Type B pancreatic cell (in vitro differentiated cells): ENCODE data around the gene ADARB2. TPM values are rescaled to one million over a fixed set of nuclear protein-coding genes. Genes with fewer than 3 reads are reported as not detected.
A peak's percentile ranks its signal among the peaks of the same experiment; 100 is the strongest.

ENCODE experiments used
- DNase-seq: peaks from one replicate; pipeline ENCODE4 v3.0.0; 2021; ENCODE audit warnings: mixed read lengths; ENCODE audit not compliant: unreplicated experiment; ENCODE audit errors: extremely low spot score
- H3K27ac Mint-ChIP-seq: 2 replicates; pipeline ENCODE4 v1.8.0; 2021; ENCODE audit warnings: mild to moderate bottlenecking, mixed read lengths
- H3K27me3 Mint-ChIP-seq: 2 replicates; pipeline ENCODE4 v1.8.0; 2021; ENCODE audit warnings: mixed read lengths
- H3K36me3 Mint-ChIP-seq: 2 replicates; pipeline ENCODE4 v1.8.0; 2021; ENCODE audit warnings: mixed read lengths
- H3K4me1 Mint-ChIP-seq: one replicate; pipeline ENCODE4 v1.8.0; 2021; ENCODE audit warnings: mixed read lengths; ENCODE audit not compliant: unreplicated experiment
- H3K4me3 Mint-ChIP-seq: 2 replicates; pipeline ENCODE4 v1.8.0; 2021; ENCODE audit warnings: mild to moderate bottlenecking, mixed read lengths
- H3K9me3 Mint-ChIP-seq: 2 replicates; pipeline ENCODE4 v1.8.0; 2021; ENCODE audit warnings: mixed read lengths
- total RNA-seq: library from RNA; stranded (reverse); gene quantifications from 2 replicates; pipeline ENCODE4 v1.2.1, GENCODE V29; 2021; ENCODE audit warnings: low replicate concordance
- TF ChIP-seq, protein P1 (sequence below): fragments of 200-600 bp; sonication (generic); conservative IDR thresholded peaks from 2 replicates; pipeline ENCODE4 v1.5.0; 2021; ENCODE audit warnings: antibody characterized with exemption, mild to moderate bottlenecking

Gene ADARB2
- total RNA-seq, 1 donor from 2014 or later, result 4.9 TPM

DNA sequence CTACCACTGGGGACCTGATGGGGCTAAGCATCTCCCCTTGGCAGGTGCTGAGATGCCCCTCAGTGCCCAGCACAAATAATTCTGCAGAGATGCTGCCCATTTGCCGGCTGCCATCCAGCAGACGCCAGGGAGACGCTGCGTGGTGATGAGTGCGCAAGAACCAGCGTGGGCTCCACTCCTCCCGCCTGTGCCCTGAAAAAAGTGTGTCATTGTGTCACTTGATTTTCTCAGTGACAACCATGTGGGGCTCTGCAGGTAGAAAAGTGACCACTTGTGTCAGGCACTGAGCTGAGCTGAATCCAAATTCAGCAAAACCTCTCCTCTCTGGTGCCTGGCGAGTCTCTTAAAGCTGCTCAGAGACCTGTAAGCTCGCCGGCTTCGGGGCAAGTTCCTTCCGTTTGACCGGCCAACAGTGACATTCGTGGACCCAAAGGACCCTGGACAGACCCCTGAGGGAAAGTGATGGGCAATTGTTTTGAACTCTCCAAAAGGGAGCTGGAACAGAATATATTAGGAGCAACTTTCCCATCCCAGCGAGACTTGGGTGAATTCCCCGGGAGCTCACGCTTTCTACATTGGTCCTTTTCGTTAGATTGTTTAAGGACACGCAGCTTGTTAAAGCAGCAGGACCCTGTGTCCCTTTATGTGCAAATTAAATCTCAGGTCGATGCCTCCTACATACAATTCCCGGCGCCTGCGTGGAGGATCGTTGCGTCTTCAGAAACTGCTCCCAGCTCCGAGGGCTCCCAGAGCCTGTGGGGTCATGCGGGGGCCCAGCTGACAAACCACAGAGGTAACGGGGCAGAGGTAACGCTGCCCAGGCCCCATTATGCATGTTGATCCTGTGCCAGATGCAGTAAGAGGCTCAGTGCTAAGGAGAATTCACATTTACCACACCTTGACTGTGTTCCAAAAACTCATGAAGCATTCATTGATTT lies 332.7 kb downstream of the ADARB2 start:
- H3K27ac Mint-ChIP-seq, result no peak overlapping the region
- peaks cover 13% of the 10 kb centered on the region for H3K4me1 Mint-ChIP-seq
- peaks cover 4% of the 10 kb centered on the region for H3K36me3 Mint-ChIP-seq
- H3K27me3 Mint-ChIP-seq, result peaks cover 11% of the 10 kb centered on the region
- H3K9me3 Mint-ChIP-seq, result no peaks in the 10 kb centered on the region
- H3K4me3 Mint-ChIP-seq, result no peak overlapping the region
- TF ChIP-seq, protein P1, sequence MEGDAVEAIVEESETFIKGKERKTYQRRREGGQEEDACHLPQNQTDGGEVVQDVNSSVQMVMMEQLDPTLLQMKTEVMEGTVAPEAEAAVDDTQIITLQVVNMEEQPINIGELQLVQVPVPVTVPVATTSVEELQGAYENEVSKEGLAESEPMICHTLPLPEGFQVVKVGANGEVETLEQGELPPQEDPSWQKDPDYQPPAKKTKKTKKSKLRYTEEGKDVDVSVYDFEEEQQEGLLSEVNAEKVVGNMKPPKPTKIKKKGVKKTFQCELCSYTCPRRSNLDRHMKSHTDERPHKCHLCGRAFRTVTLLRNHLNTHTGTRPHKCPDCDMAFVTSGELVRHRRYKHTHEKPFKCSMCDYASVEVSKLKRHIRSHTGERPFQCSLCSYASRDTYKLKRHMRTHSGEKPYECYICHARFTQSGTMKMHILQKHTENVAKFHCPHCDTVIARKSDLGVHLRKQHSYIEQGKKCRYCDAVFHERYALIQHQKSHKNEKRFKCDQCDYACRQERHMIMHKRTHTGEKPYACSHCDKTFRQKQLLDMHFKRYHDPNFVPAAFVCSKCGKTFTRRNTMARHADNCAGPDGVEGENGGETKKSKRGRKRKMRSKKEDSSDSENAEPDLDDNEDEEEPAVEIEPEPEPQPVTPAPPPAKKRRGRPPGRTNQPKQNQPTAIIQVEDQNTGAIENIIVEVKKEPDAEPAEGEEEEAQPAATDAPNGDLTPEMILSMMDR, result no peak
- no peak for DNase-seq

DNA sequence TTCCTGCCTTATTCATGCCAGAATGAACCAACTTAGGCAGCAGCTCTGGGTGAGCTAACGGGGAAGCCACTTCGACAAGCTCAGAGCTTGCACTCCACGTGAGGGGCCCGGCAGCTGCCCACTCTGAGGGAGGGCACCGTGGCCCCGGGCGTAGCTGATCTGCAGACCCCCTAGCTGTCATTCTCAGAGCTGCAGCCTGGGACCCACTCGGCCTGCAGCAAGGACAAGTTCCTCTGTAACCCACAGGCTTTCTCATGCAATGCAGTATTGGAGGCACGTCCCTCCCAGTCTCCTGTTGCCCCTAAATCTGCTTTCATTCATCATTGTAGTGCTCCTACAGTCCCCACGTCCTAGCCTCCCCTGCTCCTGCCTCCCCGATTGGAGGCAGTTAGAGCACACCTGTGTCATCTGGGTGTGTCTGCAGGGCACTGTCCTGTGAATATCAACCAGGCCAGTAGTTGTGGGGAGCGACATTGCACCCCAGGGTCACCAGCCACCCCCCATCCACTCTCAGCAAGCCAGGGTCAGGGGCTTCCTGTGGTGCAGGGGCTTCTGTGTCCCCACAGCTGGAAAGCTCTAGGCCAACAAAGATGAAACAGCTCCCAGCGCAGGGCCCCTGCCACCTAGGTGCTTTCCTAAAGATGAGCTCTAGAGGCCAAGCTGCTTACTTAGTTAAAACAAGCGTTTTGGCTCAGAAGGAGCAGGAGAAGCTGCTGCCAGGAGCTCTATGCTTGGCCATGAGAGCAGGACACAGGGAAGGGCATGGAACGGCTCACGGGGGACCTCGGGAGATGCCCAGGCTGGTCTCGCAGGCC lies 333.6 kb downstream of the ADARB2 start:
- peaks cover 19% of the 10 kb centered on the region for H3K27me3 Mint-ChIP-seq
- no peak for DNase-seq

DNA sequence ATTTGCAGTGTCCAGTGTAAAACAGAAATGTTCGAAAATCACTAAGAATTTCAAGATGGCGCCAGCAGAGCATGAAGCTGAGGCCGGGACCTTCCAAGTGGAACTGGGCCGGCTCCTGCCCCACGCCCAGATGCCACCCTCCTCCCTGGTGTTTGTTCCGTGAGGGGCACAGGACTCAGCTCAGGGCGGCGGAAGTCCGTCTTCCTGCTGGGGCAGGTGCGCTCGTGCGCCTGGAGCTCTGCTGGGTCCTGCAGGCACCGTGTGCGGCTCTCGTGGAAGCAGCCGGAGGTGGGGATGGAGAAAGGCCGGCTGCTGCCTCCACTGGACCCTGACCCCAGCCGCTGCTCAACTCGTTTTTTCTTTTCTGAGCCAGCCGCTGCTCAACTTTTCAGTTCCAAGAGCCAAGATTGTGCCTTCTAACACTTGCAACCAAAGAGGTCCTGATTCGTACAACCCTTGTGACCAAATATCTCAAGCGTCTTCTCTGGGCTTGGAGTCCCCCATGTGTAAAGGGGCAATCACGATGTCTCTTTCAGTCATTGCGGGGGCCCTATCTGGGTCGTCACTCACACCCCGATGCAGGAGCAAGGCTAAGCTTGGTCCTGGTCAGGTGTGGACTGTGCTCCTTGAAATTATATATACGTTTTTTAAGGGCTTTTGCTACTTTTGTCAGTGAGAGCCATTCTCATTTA lies 334.4 kb downstream of the ADARB2 start:
- no peaks in the 10 kb centered on the region for H3K9me3 Mint-ChIP-seq
- no peak for DNase-seq
- peaks cover 20% of the 10 kb centered on the region for H3K27me3 Mint-ChIP-seq
- peaks cover 14% of the 10 kb centered on the region for H3K4me1 Mint-ChIP-seq
- H3K36me3 Mint-ChIP-seq, result peaks cover 4% of the 10 kb centered on the region
- TF ChIP-seq, protein P1, result no peak
- H3K27ac Mint-ChIP-seq, result peak overlapping the region; percentile 41
- no peak overlapping the region for H3K4me3 Mint-ChIP-seq

More for the DNA sequence above, 333.6 kb downstream of the ADARB2 start:
- Mint-ChIP-seq H3K27ac (peak overlapping the region; percentile 41), H3K9me3 (no peaks in the 10 kb centered on the region), H3K4me1 (peaks cover 14% of the 10 kb centered on the region), H3K4me3 (no peak overlapping the region), H3K36me3 (peaks cover 4% of the 10 kb centered on the region)
- TF ChIP-seq, protein P1, result peak; percentile 58

DNA sequence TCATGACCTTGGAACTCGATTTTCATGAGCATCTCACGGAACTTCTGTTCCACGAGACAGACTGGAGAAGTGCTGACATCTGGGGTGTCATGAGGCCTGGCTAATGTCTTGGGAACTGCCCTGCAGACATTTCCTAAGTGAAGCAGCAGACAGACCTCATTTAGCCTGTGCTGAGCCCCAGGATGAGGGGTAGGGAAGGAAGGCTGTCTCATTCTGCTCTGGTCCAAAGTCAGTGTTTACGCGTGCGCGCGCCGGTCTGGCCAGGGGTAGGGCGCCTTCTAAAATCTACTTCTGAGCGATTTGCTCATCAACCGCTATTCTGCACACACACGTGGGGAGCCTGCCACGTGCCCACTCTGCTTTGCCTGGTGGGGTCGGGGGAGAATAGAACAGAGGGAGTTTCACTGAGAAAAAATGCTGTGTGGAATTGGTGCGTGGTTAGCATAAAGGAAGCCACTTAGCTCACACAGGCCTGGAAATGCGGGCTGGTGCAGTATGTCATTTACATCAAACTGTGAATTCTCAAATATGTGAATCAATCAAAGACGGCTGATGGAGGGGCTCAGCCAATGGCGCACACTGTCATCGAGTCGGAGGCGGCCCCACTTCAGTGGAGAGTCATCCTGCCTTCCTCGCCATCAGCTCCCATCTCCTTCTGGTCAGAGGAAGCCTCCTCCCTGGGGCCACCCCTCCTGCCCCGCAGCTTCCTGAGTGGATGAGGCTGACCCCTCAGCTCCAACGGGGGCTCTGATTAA lies 335.1 kb downstream of the ADARB2 start:
- Mint-ChIP-seq H3K27ac (no peak overlapping the region), H3K36me3 (peaks cover 4% of the 10 kb centered on the region), H3K4me1 (peaks cover 14% of the 10 kb centered on the region), H3K27me3 (peaks cover 20% of the 10 kb centered on the region), H3K4me3 (no peak overlapping the region), H3K9me3 (no peaks in the 10 kb centered on the region)
- DNase-seq, result no peak
- TF ChIP-seq, protein P1, result no peak
